ENCODE measurements around the gene LDB2.

The LDB2 gene

DNA sequence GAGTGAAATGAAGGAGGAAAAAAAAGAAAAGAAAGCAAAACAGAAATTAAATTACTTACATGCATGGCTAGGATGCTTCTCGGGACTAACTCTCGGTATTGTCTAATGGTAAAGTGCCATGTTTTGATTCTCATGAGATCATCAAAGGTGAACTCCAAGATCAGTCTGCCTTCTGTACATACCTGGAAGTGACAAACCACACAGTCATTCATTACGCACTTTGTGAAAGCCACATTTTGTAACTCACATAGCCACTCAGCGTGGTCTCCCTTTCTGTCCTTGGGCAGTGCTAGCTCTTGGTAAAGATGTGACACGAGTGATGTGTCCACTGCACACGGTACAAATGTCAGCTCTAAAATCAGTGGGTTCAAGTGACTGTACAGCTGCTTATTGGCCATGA is 309.8 kb downstream of the LDB2 start:
- Histone ChIP-seq H3K4me1 (ENCODE audit: insufficient read depth, low read length, severe bottlenecking) (no peaks in the 10 kb centered on the region), H2AFZ (ENCODE audit: low read length) (no peak overlapping the region), H3K9me3 (ENCODE audit: low read length) (no peaks in the 10 kb centered on the region), H3K4me3 (ENCODE audit: low read depth, low read length, poor library complexity, severe bottlenecking) (no peak overlapping the region), H4K20me1 (ENCODE audit: insufficient read depth, low read length) (no peaks in the 10 kb centered on the region), H3K36me3 (ENCODE audit: insufficient read depth, low read length) (no peaks in the 10 kb centered on the region), H3K79me2 (ENCODE audit: insufficient read depth, low read length) (no peaks in the 10 kb centered on the region), H3K4me2 (ENCODE audit: low read length) (no peak overlapping the region), H3F3A (ENCODE audit: insufficient read depth, low read length) (no peaks in the 10 kb centered on the region), H3K9me2 (ENCODE audit: low read depth, low read length) (no peaks in the 10 kb centered on the region), H3K27me3 (ENCODE audit: insufficient read depth, low read length) (no peaks in the 10 kb centered on the region), H3K27ac (ENCODE audit: low read depth, low read length, poor library complexity, severe bottlenecking) (no peak overlapping the region), H3K9ac (ENCODE audit: low read length) (no peak overlapping the region)
- TF ChIP-seq, protein P1, sequence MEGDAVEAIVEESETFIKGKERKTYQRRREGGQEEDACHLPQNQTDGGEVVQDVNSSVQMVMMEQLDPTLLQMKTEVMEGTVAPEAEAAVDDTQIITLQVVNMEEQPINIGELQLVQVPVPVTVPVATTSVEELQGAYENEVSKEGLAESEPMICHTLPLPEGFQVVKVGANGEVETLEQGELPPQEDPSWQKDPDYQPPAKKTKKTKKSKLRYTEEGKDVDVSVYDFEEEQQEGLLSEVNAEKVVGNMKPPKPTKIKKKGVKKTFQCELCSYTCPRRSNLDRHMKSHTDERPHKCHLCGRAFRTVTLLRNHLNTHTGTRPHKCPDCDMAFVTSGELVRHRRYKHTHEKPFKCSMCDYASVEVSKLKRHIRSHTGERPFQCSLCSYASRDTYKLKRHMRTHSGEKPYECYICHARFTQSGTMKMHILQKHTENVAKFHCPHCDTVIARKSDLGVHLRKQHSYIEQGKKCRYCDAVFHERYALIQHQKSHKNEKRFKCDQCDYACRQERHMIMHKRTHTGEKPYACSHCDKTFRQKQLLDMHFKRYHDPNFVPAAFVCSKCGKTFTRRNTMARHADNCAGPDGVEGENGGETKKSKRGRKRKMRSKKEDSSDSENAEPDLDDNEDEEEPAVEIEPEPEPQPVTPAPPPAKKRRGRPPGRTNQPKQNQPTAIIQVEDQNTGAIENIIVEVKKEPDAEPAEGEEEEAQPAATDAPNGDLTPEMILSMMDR (IDR thresholded peaks at IDR 0.05; ENCODE audit: low read length), result no peak
- no peak for TF ChIP-seq EZH2 (IDR thresholded peaks at IDR 0.05; ENCODE audit: borderline replicate concordance, low read length)

DNA sequence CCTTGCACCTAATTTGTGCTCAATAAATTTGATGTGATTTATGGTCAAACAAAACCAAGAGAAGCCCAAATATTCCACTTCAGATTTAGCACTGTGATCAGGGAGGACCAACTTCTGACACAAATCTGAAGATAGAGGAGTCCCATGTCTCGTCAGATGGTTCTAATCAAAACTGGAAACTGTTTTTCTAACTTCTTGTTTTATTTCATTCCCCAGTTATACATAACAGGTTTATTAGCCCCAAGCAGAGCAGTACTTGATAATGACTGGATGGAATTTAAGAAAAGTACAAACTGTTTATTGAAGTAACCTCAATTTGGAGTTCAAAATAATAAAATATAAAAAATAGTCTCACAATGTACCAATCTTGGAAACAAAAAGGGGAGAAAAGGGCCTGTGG is 310.3 kb downstream of the LDB2 start:
- Histone ChIP-seq H3K9me2 (ENCODE audit: low read depth, low read length) (no peaks in the 10 kb centered on the region), H3K36me3 (ENCODE audit: insufficient read depth, low read length) (no peaks in the 10 kb centered on the region), H3K4me3 (ENCODE audit: low read depth, low read length, poor library complexity, severe bottlenecking) (no peak overlapping the region), H3F3A (ENCODE audit: insufficient read depth, low read length) (no peaks in the 10 kb centered on the region), H3K9me3 (ENCODE audit: low read length) (no peaks in the 10 kb centered on the region), H3K27ac (ENCODE audit: low read depth, low read length, poor library complexity, severe bottlenecking) (no peak overlapping the region), H3K9ac (ENCODE audit: low read length) (no peak overlapping the region), H4K20me1 (ENCODE audit: insufficient read depth, low read length) (no peaks in the 10 kb centered on the region), H3K4me1 (ENCODE audit: insufficient read depth, low read length, severe bottlenecking) (no peaks in the 10 kb centered on the region), H3K27me3 (ENCODE audit: insufficient read depth, low read length) (no peaks in the 10 kb centered on the region), H3K4me2 (ENCODE audit: low read length) (no peak overlapping the region), H2AFZ (ENCODE audit: low read length) (no peak overlapping the region), H3K79me2 (ENCODE audit: insufficient read depth, low read length) (no peaks in the 10 kb centered on the region)
- TF ChIP-seq, protein P1 (IDR thresholded peaks at IDR 0.05; ENCODE audit: low read length), result no peak
- no peak for TF ChIP-seq EZH2 (IDR thresholded peaks at IDR 0.05; ENCODE audit: borderline replicate concordance, low read length)

DNA sequence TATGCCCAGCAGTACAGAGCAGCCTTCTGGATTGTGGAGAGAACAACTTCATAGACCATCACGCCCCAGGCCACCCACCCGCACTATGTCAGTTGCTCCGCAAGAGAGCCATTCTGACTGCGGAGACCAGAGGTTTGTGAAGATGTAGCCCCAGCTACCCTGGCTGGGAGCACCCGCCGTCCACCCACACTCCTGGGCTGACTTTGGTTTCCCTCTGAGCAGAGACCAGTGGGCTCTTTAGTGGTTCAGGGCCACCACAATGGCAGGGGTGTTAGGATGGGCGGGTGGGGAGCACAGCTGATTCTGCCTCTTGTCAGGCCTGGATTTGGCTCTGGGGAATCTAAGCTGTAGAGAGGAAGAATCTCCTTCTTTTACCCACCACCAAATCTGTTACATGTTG is 313.4 kb downstream of the LDB2 start:
- no peaks in the 10 kb centered on the region for H3K36me3 ChIP-seq (ENCODE audit: insufficient read depth, low read length)
- H3F3A ChIP-seq (ENCODE audit: insufficient read depth, low read length), result no peaks in the 10 kb centered on the region
- TF ChIP-seq, protein P1 (IDR thresholded peaks at IDR 0.05; ENCODE audit: low read length), result no peak
- no peak for TF ChIP-seq EZH2 (IDR thresholded peaks at IDR 0.05; ENCODE audit: borderline replicate concordance, low read length)
- H3K9me2 ChIP-seq (ENCODE audit: low read depth, low read length), result no peaks in the 10 kb centered on the region
- no peaks in the 10 kb centered on the region for H3K79me2 ChIP-seq (ENCODE audit: insufficient read depth, low read length)
- no peaks in the 10 kb centered on the region for H4K20me1 ChIP-seq (ENCODE audit: insufficient read depth, low read length)
- no peak overlapping the region for H2AFZ ChIP-seq (ENCODE audit: low read length)
- H3K4me3 ChIP-seq (ENCODE audit: low read depth, low read length, poor library complexity, severe bottlenecking), result no peak overlapping the region
- H3K9me3 ChIP-seq (ENCODE audit: low read length), result no peaks in the 10 kb centered on the region
- no peaks in the 10 kb centered on the region for H3K4me1 ChIP-seq (ENCODE audit: insufficient read depth, low read length, severe bottlenecking)
- H3K27me3 ChIP-seq (ENCODE audit: insufficient read depth, low read length), result no peaks in the 10 kb centered on the region
- no peak overlapping the region for H3K27ac ChIP-seq (ENCODE audit: low read depth, low read length, poor library complexity, severe bottlenecking)
- H3K9ac ChIP-seq (ENCODE audit: low read length), result no peak overlapping the region
- H3K4me2 ChIP-seq (ENCODE audit: low read length), result no peak overlapping the region

Measured in OCI-LY1 (cell line).